NCI-H1105 (cell line): ENCODE measurements around the gene IWS1.
"Not testable (repeated sequence)": the region's sequence is repeated elsewhere in the genome, so short reads cannot be mapped to it uniquely, and the experiment has no call there.

Experiments used
- DNase-seq: peaks from one replicate; lab custom pipeline; 2025; lab: John Stamatoyannopoulos, UW

IWS1 gene

GRCh38 chr2:127526132-127527000 lies at the start of gene IWS1:
IWS1 (minus strand) TSS chr2:127526489; CDS start chr2:127526208, 281 bp downstream.
- peak; percentile 91 for DNase-seq

GRCh38 chr2:127575941-127576432 lies 49.7 kb upstream of the IWS1 start:
- no peak for DNase-seq

DNA sequence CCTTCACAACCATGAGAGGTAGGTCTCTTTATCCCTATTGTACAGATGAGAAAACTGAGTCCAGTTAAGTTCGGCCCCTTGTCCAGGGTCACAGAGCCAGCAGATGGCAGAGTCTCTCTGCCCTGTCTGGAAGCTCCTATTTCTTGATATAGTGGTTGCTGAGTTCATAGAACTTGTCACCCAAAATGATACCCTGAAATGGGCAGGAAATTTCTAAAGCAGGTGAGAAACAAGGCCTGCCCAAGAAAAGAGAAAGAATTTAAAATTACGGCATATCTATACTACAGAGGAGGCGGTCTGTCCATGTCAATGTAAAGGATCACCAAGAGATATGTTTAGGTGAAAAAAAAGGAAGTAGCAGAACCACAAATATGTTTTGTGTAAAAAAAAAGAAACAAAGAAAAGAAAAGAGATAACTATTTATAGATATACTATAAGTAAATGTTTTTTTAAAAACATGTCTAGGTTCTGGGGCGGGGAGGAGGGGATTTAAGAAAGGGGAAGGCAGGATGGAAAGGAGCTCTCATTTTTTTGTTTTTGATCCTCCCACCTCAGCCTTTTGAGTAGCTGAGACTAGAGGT lies 49.0 kb upstream of the IWS1 start:
- no peak for DNase-seq

DNA sequence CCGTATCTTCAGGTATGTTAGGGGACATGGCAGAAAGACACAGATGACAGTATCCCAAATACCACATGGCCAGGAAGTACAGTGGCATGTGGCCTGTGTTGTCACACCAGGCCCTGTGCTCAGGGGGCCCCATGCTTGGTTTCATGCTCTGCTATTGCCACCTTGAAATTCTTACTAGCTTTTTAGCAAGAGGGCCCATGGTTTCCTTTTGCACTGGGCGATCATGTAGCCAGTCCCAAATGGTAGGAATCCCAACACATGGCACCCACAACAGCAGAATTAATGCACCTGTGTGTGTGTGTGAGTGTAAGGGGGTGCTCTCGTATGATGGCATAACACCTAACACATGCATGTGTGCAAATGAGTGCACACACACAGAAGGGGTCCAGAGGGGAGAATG lies 48.4 kb upstream of the IWS1 start:
- no peak for DNase-seq

DNA sequence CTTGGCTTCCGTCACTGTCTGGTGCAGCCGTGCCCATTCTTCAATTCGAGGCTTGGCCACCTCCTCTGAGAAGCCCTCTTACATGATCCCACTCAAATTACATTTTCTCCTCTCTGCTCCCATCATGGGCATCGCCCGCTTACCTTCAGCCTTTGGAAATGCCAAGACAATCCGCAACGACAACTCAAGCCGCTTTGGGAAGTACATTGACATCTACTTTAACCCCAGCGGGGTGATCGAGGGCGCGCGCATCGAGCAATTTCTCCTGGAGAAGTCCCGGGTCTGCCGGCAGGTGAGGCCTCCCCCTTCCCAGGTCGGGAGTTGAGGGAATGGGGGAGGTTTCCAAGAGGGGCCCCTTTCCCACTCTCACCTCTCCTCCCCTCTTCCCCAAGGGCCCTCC lies 47.5 kb upstream of the IWS1 start:
- no peak for DNase-seq

DNA sequence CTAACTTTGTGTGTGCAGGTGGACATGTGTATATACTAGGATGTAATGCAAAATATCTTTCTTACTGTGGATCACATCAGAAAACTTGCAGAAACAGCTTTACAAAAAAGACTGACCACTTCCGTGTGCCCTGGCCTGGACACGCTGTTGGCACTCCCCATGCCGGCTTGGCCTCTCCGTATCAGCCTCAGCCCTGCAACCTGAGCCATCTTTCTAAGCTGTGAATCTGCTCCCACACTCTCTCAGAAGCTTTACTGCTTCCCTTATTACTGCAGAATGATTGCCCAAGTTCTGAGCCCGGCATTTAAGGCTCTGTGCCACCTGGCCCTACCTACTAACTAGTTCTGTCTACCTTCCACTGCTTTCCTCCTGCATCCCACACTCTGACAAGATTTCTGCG lies 47.0 kb upstream of the IWS1 start:
- no peak for DNase-seq

- no peak for DNase-seq
These were observed 46.6 kb upstream of the IWS1 start for GRCh38 chr2:127572841-127573240.

- DNase-seq = not testable (repeated sequence)
These were observed 46.1 kb upstream of the IWS1 start for GRCh38 chr2:127572352-127572751.

- DNase-seq = no peak
These were observed 44.3 kb upstream of the IWS1 start for GRCh38 chr2:127570282-127571250.

DNA sequence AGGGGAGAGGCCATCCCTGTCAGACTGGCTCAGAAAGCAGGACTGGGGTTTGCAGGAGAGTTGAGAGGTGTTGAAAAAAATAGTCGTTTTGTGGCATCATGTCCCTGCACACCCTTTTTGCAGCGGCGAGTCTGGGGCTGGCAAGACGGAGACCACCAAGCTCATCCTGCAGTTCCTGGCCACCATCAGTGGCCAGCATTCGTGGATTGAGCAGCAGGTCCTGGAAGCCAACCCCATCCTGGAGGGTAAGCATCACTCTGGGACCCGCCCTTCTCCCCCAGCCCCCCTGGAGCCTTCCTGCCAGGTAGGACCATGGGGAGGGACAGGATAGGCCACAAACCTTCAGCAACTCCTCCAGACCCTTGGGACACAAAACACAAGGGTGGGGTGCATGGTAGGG lies 43.4 kb upstream of the IWS1 start:
- DNase-seq = no peak

GRCh38 chr2:127568128-127568527 lies 41.8 kb upstream of the IWS1 start:
- no peak for DNase-seq

DNA sequence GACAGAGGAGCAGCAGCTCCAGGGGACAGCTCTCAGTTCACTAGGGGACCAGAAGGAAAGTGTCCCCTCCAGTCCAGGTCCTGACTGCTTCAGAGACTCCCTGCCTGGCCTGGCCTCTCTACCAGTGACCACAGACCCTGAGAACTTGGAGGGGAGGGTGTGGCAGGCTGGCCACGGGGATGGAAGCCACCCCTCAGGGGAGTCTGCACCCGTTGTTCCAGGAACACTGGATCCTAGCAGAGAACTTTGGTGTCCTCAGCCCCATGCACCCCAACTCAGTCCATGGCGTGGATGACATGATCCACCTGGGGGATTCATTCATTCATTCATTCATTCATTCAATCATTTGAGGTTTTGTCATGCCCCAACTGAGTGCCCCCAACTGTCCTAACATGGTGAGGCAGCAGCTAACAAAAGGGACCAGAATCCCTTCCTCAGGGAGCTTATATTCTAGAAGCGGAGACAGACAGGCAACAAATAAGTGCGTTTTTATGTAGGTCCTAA lies 41.1 kb upstream of the IWS1 start:
- DNase-seq = no peak

- no peak for DNase-seq
These were observed 40.3 kb upstream of the IWS1 start for GRCh38 chr2:127566576-127566975.

- no peak for DNase-seq
These were observed 39.8 kb upstream of the IWS1 start for GRCh38 chr2:127566139-127566417.

- DNase-seq = no peak
These were observed 39.2 kb upstream of the IWS1 start for GRCh38 chr2:127565261-127566138.

DNA sequence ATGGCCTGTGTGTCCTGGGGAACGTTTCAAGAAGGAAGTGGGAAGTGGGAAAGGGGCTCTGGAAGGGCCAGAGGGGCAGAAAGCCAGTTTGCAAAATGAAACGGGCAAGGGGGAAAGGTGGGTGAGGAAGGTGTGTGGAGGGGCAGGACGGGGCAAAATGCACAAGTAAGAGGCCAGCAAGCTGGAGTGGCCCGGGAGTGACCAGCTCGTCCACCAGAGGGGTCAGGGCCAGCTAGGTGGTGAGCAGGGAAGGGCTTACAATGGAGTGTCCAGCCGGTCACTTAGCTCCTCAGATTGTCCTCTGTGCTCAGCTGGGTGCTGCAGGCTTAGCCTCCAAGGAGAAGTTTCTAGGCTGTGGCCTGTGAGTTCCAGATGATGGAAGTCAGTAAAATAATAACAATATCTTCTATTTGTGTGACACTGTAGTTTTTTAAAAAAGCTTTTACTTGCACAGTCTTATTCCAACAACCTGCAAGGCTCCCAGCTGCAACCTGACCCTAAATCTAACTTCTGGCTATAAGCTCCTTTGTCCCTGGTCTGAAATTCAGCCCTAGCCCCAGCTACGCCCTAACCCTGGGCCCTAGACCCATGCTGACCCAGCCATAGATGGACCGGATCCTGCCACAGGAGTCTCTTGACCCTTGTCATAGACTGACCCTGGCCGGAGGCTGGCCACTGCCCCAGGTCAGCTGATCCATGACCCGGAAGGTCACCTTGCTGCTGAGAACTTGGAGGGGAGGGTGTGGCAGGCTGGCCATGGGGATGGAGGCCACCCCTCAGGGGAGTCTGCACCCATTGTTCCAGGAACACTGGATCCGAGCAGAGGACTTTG lies 38.4 kb upstream of the IWS1 start:
- no peak for DNase-seq

DNA sequence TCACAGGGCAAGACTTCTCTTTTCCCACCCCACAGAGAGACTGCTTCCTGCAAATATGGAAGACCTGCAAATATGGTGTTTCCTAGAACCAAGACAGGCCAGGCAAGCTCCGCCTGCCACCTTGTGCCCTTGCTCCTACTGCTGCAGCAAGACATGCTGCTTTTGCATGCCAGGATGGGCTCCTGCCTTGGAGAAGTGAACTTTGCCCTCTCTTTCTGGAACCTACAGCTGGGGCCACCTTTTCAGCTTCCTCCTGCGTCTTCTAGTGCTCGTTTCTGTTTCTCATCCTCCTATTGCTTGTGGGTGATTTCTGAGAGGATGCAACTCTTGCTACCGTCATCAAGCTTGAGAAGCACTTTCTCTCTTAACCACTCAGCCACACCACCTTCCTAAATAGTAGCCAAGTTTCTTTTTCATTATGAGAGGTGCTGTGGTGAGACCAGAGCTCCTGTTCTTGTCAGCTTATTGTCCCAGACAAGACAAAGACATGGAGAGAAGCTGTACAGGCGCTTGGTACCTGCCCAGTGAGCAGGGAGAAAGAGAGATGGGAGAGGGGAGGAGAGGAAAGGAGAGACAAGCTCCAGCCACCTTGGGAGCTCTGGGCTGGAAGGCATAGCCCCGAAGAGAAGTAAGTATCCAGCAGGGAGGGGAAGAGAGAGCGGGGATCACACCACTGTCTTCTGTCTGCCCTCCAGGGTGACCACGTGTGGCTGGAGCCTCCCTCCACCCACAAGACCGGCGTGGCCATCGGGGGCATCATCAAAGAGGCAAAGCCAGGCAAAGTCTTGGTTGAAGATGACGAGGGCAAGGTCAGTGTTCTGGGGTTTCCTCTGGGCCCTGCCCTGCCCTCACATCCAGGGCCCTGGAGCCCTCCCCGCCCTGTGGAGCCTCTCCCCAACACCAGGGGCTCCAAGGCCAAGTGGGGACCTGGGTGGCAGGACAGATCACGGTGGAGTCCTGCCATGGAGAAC lies 37.5 kb upstream of the IWS1 start:
- DNase-seq = no peak

DNA sequence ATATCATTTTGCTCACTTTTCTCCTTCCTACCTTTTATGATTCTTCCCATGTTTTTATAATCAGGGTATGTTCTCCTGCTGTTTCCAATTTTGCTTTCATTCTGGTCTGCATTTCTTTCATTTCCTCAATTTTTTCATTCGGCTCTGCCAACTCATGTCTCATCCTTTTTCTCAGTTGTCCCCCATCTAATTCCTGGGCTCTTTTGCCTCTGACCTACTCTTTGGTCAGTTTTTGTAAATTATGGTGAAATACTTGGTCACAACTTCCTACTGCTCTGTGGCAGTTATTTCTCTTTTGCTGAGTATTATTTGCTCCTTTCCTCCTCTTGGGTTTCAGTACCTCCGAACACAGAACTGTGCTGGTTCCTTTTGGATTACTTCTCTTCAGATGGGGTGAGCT lies 36.6 kb upstream of the IWS1 start:
- no peak for DNase-seq

- DNase-seq = no peak
These were observed 35.1 kb upstream of the IWS1 start for GRCh38 chr2:127561371-127561770.
